Heart right ventricle (tissue), 16 donors: Measurements from ENCODE around the gene TULP1. TPM values are rescaled to one million over a fixed set of nuclear protein-coding genes. Genes with fewer than 3 reads are reported as not detected.
"Not testable (repeated sequence)": the region's sequence is repeated elsewhere in the genome, so short reads cannot be mapped to it uniquely, and the experiment has no call there.

Source experiments
- ATAC-seq, 8 donors: fragments of 200-7000 bp; cut with Tn5 transposase; one replicate each; pipeline ENCODE4 v1.9.1; 2020; ENCODE audit warnings: mild to moderate bottlenecking in 8 of 8, moderate library complexity in 8 of 8, moderate number of reproducible peaks in 1 of 8
- DNase-seq, 2 donors: peaks; one replicate each; pipeline ENCODE4 v3.0.0-alpha.2; 2020
- H3K27ac ChIP-seq, 10 donors: fragments of 200-600 bp; sonication (generic) in 2 of 10; one replicate each; pipeline versions ENCODE4 v1.5.0 to v1.8.0; 2020 to 2022; ENCODE audit warnings: mild to moderate bottlenecking in 3 of 10
- H3K27me3 ChIP-seq, 7 donors: fragments of 200-600 bp; one replicate each; pipeline ENCODE4 v1.8.0; 2021 to 2022; ENCODE audit warnings: mild to moderate bottlenecking in 2 of 7
- H3K36me3 ChIP-seq, 9 donors: fragments of 200-600 bp; sonication (generic) in 1 of 9; one replicate each; pipeline versions ENCODE4 v1.5.0 to v1.8.0; 2020 to 2022; ENCODE audit warnings: mild to moderate bottlenecking in 2 of 9
- H3K4me1 ChIP-seq, 9 donors: fragments of 200-600 bp; sonication (generic) in 1 of 9; one replicate each; pipeline versions ENCODE4 v1.5.0 to v1.8.0; 2020 to 2022; ENCODE audit warnings: mild to moderate bottlenecking in 4 of 9
- H3K4me3 ChIP-seq, 10 donors: fragments of 200-600 bp; sonication (generic) in 2 of 10; one replicate each; pipeline versions ENCODE4 v1.5.0 to v1.8.0; 2020 to 2022; ENCODE audit warnings: mild to moderate bottlenecking in 7 of 10, moderate library complexity in 2 of 10
- H3K9me3 ChIP-seq, 11 donors: fragments of 200-600 bp in 10 of 11; sonication (generic) in 2 of 11; one replicate each; pipeline versions ENCODE4 v1.5.0 to v1.8.0; 2013 to 2022; ENCODE audit warnings: mild to moderate bottlenecking in 2 of 11, control low read depth in 1 of 11, moderate library complexity in 1 of 11
- CTCF ChIP-seq, 9 donors: fragments of 200-600 bp; sonication (generic) in 2 of 9; IDR thresholded peaks; one replicate each; pipeline versions ENCODE4 v1.5.0 to v1.8.0; 2021 to 2022; ENCODE audit warnings: antibody characterized with exemption in 9 of 9, mild to moderate bottlenecking in 5 of 9, moderate library complexity in 1 of 9
- WGBS, 2 donors: extraction: QIAGEN DNeasy Blood & Tissue Kit; methylation state at CpG; one replicate each; pipeline ENCODE4 v1.1.7; 2013; ENCODE audit warnings: inconsistent platforms in 1 of 2; 5-methylcytosine and 5-hydroxymethylcytosine counted together
- intact Hi-C, 10 donors: fragments of 100-400 bp; cut with DNase I; formaldehyde crosslinking; loops; one replicate each; pipeline versions ENCODE4 v1.11.1 to v1.14.2; 2022
- polyA plus RNA-seq, 2 donors: library from polyadenylated mRNA; stranded (reverse); fragments of 200-250 nt; gene quantifications; one replicate each; pipeline ENCODE4 v1.2.3, GENCODE V29; 2013
- total RNA-seq, 10 donors: library from RNA; stranded (reverse); fragmentation: NEBNext Ultra II Directional in 3 of 10; extraction: Animal tissue kit (Norgen Biotek cat#: 25700) in 3 of 10; gene quantifications; one replicate each; pipeline versions ENCODE4 v1.2.1 to v1.2.4, GENCODE V29; 2021 to 2023
- donor health status: Arrhythmogenic right ventricular cardiomyopathy.
- donor health status: ischemic (EF 13 %, LVEDD 7.1; RV severe dilation, severe dysfunction).
- donor health status: healthy with polysubstance abuse.
- donor health status: DM: no; HTN: yes; CAD: no.
- donor health status: DM: no; HTN: no; CAD: no.
- donor health status: ischemic (EF 25% LVEDD 6.9; RV normal size, moderate dysfunction).
- donor health status: ischemic (EF 25% LVEDD 5.7; RV mildly dilated, moderate dysfunction).
- donor health status: healthy.
- donor health status: DM: yes; HTN: yes; CAD: no.
- donor health status: Ischemic cardiomyopathy.
- donor health status: ischemic (EF 35%, LVEDD 5.7; RV mildly dilated, moderate dysfunction).
- donor health status: nonischemic (EF 11% LVEDD 7.7; RV severe dilation, severe dysfunction).
- donor health status: DM: yes; HTN: yes; CAD: no.
- donor health status: PGD.
- donor health status: ischemic (EF 29% LVEDD 5.4; RV normal size, mild dysfunction).
- donor health status: nonischemic (EF 23%, LVEDD 6.1; RV moderate dilation, normal function).

The TULP1 gene
- total and polyA plus RNA-seq, 12 donors = 0.03 to 0.15 TPM; not detected in 10

- WGBS, 2 donors = 64 to 78% methylated on average over 6 of the region's 6 CpGs
- Histone ChIP-seq H3K27me3 (peaks cover 0 to 14% (median 11%) of the 10 kb centered on the region in 7 donors), H3K4me3 (no peak overlapping the region), H3K9me3 (no peaks in the 10 kb centered on the region), H3K36me3 (no peaks in the 10 kb centered on the region), H3K27ac (no peak overlapping the region), H3K4me1 (peaks cover 0 to 4% (median under 1%) of the 10 kb centered on the region in 9 donors)
- no peak for TF ChIP-seq CTCF (IDR thresholded peaks at IDR 0.05)
- ATAC-seq = no peak
- intact Hi-C loops = no loop called here
- DNase-seq = no peak
These were observed 4.0 kb upstream of the TULP1 start for GRCh38 chr6:35516712-35517111.

GRCh38 chr6:35515939-35516338 is 3.2 kb upstream of the TULP1 start:
- Histone ChIP-seq H3K27me3 (peaks cover 0 to 22% (median 19%) of the 10 kb centered on the region in 7 donors), H3K4me1 (peaks cover 0 to 10% (median 4%) of the 10 kb centered on the region in 9 donors)
- H3K9me3 ChIP-seq, H3K4me3 ChIP-seq, H3K27ac ChIP-seq, DNase-seq, intact Hi-C loops, H3K36me3 ChIP-seq, ATAC-seq: not testable (repeated sequence)
- WGBS, 2 donors = 83% methylated on average over 6 of the region's 6 CpGs

- Histone ChIP-seq H3K27ac (no peak overlapping the region), H3K9me3 (no peaks in the 10 kb centered on the region), H3K4me1 (peaks cover 0 to 10% (median 4%) of the 10 kb centered on the region in 9 donors), H3K27me3 (peaks cover 0 to 36% (median 31%) of the 10 kb centered on the region in 7 donors), H3K4me3 (no peak overlapping the region), H3K36me3 (no peaks in the 10 kb centered on the region)
- TF ChIP-seq CTCF (IDR thresholded peaks at IDR 0.05) = no peak
- 82 to 84% methylated on average over 4 of the region's 4 CpGs for WGBS, 2 donors
- DNase-seq = no peak
- ATAC-seq = no peak
- intact Hi-C loops = no loop called here
These were observed 1.9 kb upstream of the TULP1 start for GRCh38 chr6:35514587-35514986.

GRCh38 chr6:35512006-35512405 is 690 bp downstream of the TULP1 start:
- peak overlapping the region in 3 of 10 donors; percentile 22 to 32 (median 25) for H3K4me3 ChIP-seq
- H3K36me3 ChIP-seq = no peaks in the 10 kb centered on the region
- H3K27me3 ChIP-seq = peaks cover 0 to 59% (median 45%) of the 10 kb centered on the region in 7 donors
- WGBS, 2 donors = 7 to 8% methylated on average over 11 to 26 of the region's 26 CpGs
- H3K27ac ChIP-seq = no peak overlapping the region
- no peaks in the 10 kb centered on the region for H3K9me3 ChIP-seq
- no peak for DNase-seq
- no peak for TF ChIP-seq CTCF (IDR thresholded peaks at IDR 0.05)
- ATAC-seq = peak in 1 of 8 donors; percentile 13
- intact Hi-C loops = no loop called here
- H3K4me1 ChIP-seq = peaks cover 0 to 10% (median 4%) of the 10 kb centered on the region in 9 donors

GRCh38 chr6:35511562-35511941 is 1.1 kb downstream of the TULP1 start:
- H3K4me3 ChIP-seq = peak overlapping the region in 4 of 10 donors; percentile 22 to 32 (median 28)
- H3K27ac ChIP-seq = no peak overlapping the region
- H3K9me3 ChIP-seq = no peaks in the 10 kb centered on the region
- DNase-seq (no peak), ATAC-seq (peak in 2 of 8 donors; percentile 22 to 28)
- TF ChIP-seq CTCF (IDR thresholded peaks at IDR 0.05) = no peak
- no peaks in the 10 kb centered on the region for H3K36me3 ChIP-seq
- H3K4me1 ChIP-seq = peaks cover 0 to 10% (median 4%) of the 10 kb centered on the region in 9 donors
- 18 to 22% methylated on average over 31 to 32 of the region's 32 CpGs for WGBS, 2 donors
- H3K27me3 ChIP-seq = peaks cover 0 to 63% (median 46%) of the 10 kb centered on the region in 7 donors
- intact Hi-C loops = no loop called here
